Measurements from ENCODE around the gene RNPEPL1. TPM values are rescaled to one million over a fixed set of nuclear protein-coding genes. Genes with fewer than 3 reads are reported as not detected.
"Not testable (repeated sequence)": the region's sequence is repeated elsewhere in the genome, so short reads cannot be mapped to it uniquely, and the experiment has no call there.

RNPEPL1 gene
- total and polyA plus RNA-seq, 8 donors: 20.9 to 99.2 (median 27.8) TPM

DNA sequence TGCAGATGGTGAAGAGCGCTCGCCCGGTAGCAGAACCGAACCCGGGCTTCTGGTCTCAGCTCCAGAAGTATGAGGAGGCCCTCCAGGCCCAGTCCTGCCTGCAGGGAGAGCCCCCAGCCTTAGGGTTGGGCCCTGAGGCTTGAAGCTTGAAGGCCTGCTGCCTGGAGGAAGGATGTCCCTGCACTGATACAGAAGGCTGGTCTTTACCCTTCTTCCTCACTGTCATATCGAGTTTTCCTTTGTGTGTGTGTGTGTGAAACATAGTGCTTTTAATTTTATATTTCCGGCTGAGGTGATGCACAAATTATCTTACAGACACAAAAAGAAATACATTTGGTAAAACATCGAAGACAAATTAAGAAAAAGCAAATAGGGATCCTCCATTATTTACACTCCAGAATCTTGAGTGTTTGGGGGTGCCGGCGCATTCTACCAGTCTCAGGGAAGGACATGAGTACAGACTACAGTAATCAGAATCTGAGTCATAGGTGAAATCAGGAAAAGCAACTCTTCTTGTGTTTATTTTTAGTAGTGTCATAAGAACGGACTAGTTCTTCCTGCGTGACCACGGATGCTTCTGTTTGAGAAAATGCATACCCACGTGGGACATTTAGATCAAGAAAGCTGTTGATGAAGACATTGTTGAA is 6.8 kb upstream of the RNPEPL1 start:
- peak in 1 of 4 donors; percentile 46 for DNase-seq
- Histone ChIP-seq H3K9me3 (no peaks in the 10 kb centered on the region), H3K4me3 (peak overlapping the region; percentile 18 to 69), H3K4me1 (peaks cover 39 to 87% of the 10 kb centered on the region in 2 donors), H3K27ac (peak overlapping the region; percentile 96 to 98), H3K36me3 (no peaks in the 10 kb centered on the region), H3K27me3 (peaks cover 0 to 6% of the 10 kb centered on the region in 2 donors)
- no peak for ATAC-seq
- TF ChIP-seq, protein P1, sequence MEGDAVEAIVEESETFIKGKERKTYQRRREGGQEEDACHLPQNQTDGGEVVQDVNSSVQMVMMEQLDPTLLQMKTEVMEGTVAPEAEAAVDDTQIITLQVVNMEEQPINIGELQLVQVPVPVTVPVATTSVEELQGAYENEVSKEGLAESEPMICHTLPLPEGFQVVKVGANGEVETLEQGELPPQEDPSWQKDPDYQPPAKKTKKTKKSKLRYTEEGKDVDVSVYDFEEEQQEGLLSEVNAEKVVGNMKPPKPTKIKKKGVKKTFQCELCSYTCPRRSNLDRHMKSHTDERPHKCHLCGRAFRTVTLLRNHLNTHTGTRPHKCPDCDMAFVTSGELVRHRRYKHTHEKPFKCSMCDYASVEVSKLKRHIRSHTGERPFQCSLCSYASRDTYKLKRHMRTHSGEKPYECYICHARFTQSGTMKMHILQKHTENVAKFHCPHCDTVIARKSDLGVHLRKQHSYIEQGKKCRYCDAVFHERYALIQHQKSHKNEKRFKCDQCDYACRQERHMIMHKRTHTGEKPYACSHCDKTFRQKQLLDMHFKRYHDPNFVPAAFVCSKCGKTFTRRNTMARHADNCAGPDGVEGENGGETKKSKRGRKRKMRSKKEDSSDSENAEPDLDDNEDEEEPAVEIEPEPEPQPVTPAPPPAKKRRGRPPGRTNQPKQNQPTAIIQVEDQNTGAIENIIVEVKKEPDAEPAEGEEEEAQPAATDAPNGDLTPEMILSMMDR (IDR thresholded peaks at IDR 0.05): no peak
- intact Hi-C loops (cut with DNase I): no loop called here

DNA sequence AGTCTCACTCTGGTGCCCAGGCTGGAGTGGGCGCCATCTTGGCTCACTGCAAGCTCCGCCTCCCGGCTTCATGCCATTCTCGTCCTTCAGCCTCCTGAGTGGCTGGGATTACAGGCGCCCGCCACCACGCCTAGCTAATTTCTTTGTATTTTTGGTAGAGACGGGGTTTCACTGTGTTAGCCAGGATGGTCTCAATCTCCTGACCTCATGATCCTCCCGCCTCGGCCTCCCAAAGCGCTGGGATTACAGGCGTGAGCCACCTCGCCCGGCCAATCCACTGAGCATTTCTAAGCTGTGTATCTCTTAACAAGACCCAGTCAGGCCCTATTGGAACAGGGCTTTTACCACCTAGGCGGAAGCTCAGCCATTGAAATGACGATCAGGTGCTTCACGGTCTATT is 5.1 kb upstream of the RNPEPL1 start:
- Histone ChIP-seq H3K27ac (peak overlapping the region in 1 of 2 donors; percentile 96), H3K4me1 (peaks cover 40 to 85% of the 10 kb centered on the region in 2 donors)
- intact Hi-C loops (cut with DNase I); H3K27me3 ChIP-seq; H3K9me3 ChIP-seq; ATAC-seq; DNase-seq; H3K36me3 ChIP-seq; H3K4me3 ChIP-seq: not testable (repeated sequence)

- H3K27ac ChIP-seq: peak overlapping the region in 1 of 2 donors; percentile 99
- TF ChIP-seq, protein P1 (IDR thresholded peaks at IDR 0.05): no peak
- DNase-seq: no peak
- ATAC-seq: no peak
- peaks cover 39 to 77% of the 10 kb centered on the region in 2 donors for H3K4me1 ChIP-seq
- no peaks in the 10 kb centered on the region for H3K27me3 ChIP-seq
- intact Hi-C loops (cut with DNase I): no loop called here
- no peak overlapping the region for H3K4me3 ChIP-seq
- H3K36me3 ChIP-seq: no peaks in the 10 kb centered on the region
- H3K9me3 ChIP-seq: no peaks in the 10 kb centered on the region
Observed at GRCh38 chr2:240563951-240564560, 4.2 kb upstream of the RNPEPL1 start.

DNA sequence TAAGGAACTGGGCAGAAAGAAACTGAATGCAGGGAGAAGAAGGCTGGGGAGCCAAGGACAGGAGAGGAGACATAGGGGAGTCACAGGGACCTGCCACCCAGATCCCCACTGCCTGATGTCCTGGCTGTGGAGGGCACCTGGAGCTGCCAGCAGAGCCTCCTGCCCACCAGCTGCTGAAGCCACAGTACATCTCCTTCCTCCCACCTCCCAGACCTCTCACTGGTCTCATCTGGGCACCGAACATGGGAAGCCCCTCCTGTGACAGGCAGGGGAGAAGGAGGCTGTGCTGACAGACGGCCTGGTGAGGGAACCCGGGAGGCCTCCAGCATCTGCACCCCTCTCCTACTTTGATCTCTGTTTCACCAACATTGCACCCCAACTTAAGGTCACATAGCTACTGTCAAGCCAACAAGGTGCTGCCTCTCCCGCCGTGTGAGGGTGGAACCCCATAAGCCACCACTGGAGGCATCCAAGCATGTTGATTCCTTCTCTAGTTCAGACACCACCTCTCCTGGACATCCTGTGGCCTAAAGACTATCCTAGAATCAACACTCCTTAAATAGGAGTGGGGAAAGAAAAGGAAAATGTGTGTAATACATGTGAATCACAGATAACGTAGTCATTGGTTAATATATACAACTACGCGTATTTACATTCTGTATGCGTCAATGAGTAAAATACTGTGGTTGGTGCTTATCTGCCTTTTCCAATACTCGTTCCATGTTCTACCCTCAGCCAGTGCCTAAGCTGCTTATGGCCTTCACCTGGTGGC is 3.5 kb upstream of the RNPEPL1 start:
- ATAC-seq (no peak), DNase-seq (no peak)
- intact Hi-C loops (cut with DNase I): no loop called here
- H3K36me3 ChIP-seq: no peaks in the 10 kb centered on the region
- no peaks in the 10 kb centered on the region for H3K9me3 ChIP-seq
- TF ChIP-seq, protein P1 (IDR thresholded peaks at IDR 0.05): no peak
- no peaks in the 10 kb centered on the region for H3K27me3 ChIP-seq
- H3K27ac ChIP-seq: peak overlapping the region; percentile 96 to 99
- peaks cover 46 to 76% of the 10 kb centered on the region in 2 donors for H3K4me1 ChIP-seq
- H3K4me3 ChIP-seq: peak overlapping the region in 1 of 2 donors; percentile 79

DNA sequence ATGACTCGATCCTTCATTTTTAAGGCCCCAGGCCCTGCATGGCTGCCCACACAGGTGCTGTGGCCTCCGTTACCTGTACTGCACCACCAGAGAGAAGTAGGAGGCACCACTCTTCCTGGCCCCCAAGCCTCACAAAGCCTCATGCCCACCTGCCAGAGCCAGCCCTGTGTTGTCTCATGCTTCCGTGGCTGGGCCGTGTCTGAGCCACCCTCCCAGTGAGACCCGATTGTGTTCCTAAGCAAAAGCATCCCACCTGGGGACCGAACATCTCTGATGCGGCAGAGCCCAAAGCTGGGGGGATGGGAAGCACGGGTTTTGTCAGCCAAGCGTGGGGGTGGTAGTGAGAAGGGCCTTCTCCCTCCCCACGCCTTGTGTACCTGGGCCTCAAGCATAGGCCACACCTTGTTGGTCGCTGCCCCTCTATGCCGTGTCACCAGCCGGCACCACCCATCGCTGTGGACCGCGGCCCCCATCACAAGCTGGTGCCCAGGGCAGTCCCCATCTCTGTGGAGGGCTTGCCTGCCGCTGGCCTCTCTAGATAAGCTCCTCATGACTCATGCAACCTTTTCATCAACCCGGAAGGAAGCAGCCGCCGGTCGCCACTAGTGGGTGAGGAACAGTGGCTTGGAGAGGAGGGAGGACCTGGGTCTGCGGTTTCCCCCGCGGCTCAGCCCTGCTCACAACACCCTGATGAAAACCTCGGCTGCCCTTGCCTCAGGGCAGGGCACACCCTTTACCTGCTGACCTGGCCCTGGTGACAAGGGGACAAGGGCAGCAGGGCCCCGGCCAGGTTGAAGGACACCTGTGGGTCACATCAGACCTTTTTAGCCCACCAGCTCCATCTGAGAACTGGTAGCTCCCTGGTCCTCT is 2.7 kb upstream of the RNPEPL1 start:
- Histone ChIP-seq H3K27ac (peak overlapping the region; percentile 96 to 99), H3K4me3 (peak overlapping the region; percentile 14 to 79), H3K36me3 (no peaks in the 10 kb centered on the region), H3K27me3 (no peaks in the 10 kb centered on the region), H3K4me1 (peaks cover 50 to 81% of the 10 kb centered on the region in 2 donors), H3K9me3 (no peaks in the 10 kb centered on the region)
- DNase-seq (peak in 3 of 4 donors; percentile 67 to 97 (median 94)), ATAC-seq (peak; percentile 58)
- intact Hi-C loops (cut with DNase I): no loop called here
- TF ChIP-seq, protein P1 (IDR thresholded peaks at IDR 0.05): no peak
